Activated CD4-positive, alpha-beta T cell treated with anti-CD3 and anti-CD28 coated beads for 36 hours (primary cell): ENCODE results near the gene GDAP2. TPM values are rescaled to one million over a fixed set of nuclear protein-coding genes. Genes with fewer than 3 reads are reported as not detected.
"Not testable (repeated sequence)": the region's sequence is repeated elsewhere in the genome, so short reads cannot be mapped to it uniquely, and the experiment has no call there.

Source experiments
- ATAC-seq: fragments of 200-7000 bp; cut with Tn5 transposase; one replicate; pipeline ENCODE4 v1.10.0; 2021; ENCODE audit warnings: mild to moderate bottlenecking, moderate library complexity
- CTCF ChIA-PET: fragments of 350-600 bp; sonication (Branson Sonifier 250); formaldehyde crosslinking; loops from one replicate; lab custom pipeline; 2021; ENCODE audit warnings: antibody characterized with exemption; lab: Charles Lee
- POLR2A ChIA-PET: fragments of 350-600 bp; sonication (Branson Sonifier 250); formaldehyde crosslinking; loops from one replicate; lab custom pipeline; 2021; ENCODE audit warnings: antibody characterized with exemption, inconsistent platforms; lab: Charles Lee
- DNase-seq: peaks from one replicate; pipeline ENCODE4 v3.0.0-alpha.2; 2020
- H3K27ac Mint-ChIP-seq: one replicate; pipeline ENCODE4 v1.8.0; 2021; ENCODE audit warnings: mixed read lengths
- H3K27me3 Mint-ChIP-seq: one replicate; pipeline ENCODE4 v1.8.0; 2021; ENCODE audit warnings: mixed read lengths
- H3K36me3 Mint-ChIP-seq: one replicate; pipeline ENCODE4 v1.8.0; 2021; ENCODE audit warnings: low read depth, mixed read lengths
- H3K4me1 Mint-ChIP-seq: one replicate; pipeline ENCODE4 v1.8.0; 2021; ENCODE audit warnings: mixed read lengths
- H3K4me3 Mint-ChIP-seq: one replicate; pipeline ENCODE4 v1.8.0; 2021; ENCODE audit warnings: mild to moderate bottlenecking, moderate library complexity, mixed read lengths
- H3K9me3 Mint-ChIP-seq: one replicate; pipeline ENCODE4 v1.8.0; 2021; ENCODE audit warnings: low read depth, mixed read lengths
- intact Hi-C, 2 experiments: fragments of 100-400 bp; cut with DNase I in 1 of 2; cut with micrococcal nuclease in 1 of 2; formaldehyde crosslinking; loops; one replicate each; pipeline versions ENCODE4 v1.14.2 to v1.15.1; 2022 to 2024; cut with DNase I, micrococcal nuclease
- total RNA-seq, 2 experiments: library from RNA; stranded (reverse); gene quantifications; one replicate each; pipeline ENCODE4 v1.2.3, GENCODE V29; 2021

GDAP2 gene
- total RNA-seq, 2 experiments from 2014 or later = 18.8 to 20.9 TPM

- POLR2A ChIA-PET = no interaction called here
- DNase-seq (no peak), ATAC-seq (no peak)
- no peaks in the 10 kb centered on the region for H3K9me3 Mint-ChIP-seq
- CTCF ChIA-PET = interaction anchor here (1.3 to 1.6 kb wide), 2 partner anchors 32 to 44 kb away, joined by 4 read pairs; no protein-coding TSS in a partner anchor
- no peak overlapping the region for H3K27ac Mint-ChIP-seq
- intact Hi-C loops = no loop called here
- no peaks in the 10 kb centered on the region for H3K27me3 Mint-ChIP-seq
- H3K36me3 Mint-ChIP-seq = peaks cover 14% of the 10 kb centered on the region
- no peaks in the 10 kb centered on the region for H3K4me1 Mint-ChIP-seq
- no peak overlapping the region for H3K4me3 Mint-ChIP-seq
Measured at GRCh38 chr1:117861694-117862093, 67.7 kb downstream of the GDAP2 start.

- intact Hi-C loops = no loop called here
- Mint-ChIP-seq H3K27me3 (no peaks in the 10 kb centered on the region), H3K9me3 (no peaks in the 10 kb centered on the region), H3K4me1 (no peaks in the 10 kb centered on the region), H3K36me3 (peaks cover 8% of the 10 kb centered on the region), H3K4me3 (no peak overlapping the region), H3K27ac (no peak overlapping the region)
- no peak for DNase-seq
- POLR2A ChIA-PET = no interaction called here
- CTCF ChIA-PET = interaction anchor here (1.1 to 1.6 kb wide), 4 partner anchors 10 to 45 kb away, joined by 3 to 4 read pairs (median 4); no protein-coding TSS in a partner anchor
- no peak for ATAC-seq
Measured at GRCh38 chr1:117860896-117861610, 68.4 kb downstream of the GDAP2 start.

GRCh38 chr1:117859901-117860300 lies 69.5 kb downstream of the GDAP2 start:
- CTCF ChIA-PET = interaction anchor here (0.6 to 1.6 kb wide), 4 partner anchors 21 to 1274 kb away, joined by 3 to 4 read pairs (median 3); no protein-coding TSS in a partner anchor
- no peak overlapping the region for H3K27ac Mint-ChIP-seq
- ATAC-seq = no peak

GRCh38 chr1:117857418-117857817 lies 72.0 kb downstream of the GDAP2 start:
- ChIA-PET POLR2A (no interaction called here), CTCF (no interaction called here)
- intact Hi-C loops = no loop called here
- H3K27ac Mint-ChIP-seq = no peak overlapping the region
- ATAC-seq = no peak
- no peaks in the 10 kb centered on the region for H3K9me3 Mint-ChIP-seq
- H3K4me3 Mint-ChIP-seq = no peak overlapping the region
- H3K36me3 Mint-ChIP-seq = peaks cover 6% of the 10 kb centered on the region
- no peak for DNase-seq
- no peaks in the 10 kb centered on the region for H3K27me3 Mint-ChIP-seq
- H3K4me1 Mint-ChIP-seq = no peaks in the 10 kb centered on the region

More at GRCh38 chr1:117859901-117860300, 69.5 kb downstream of the GDAP2 start:
- no peak for DNase-seq
- Mint-ChIP-seq H3K27me3 (no peaks in the 10 kb centered on the region), H3K4me1 (no peaks in the 10 kb centered on the region), H3K9me3 (no peaks in the 10 kb centered on the region), H3K36me3 (peaks cover 6% of the 10 kb centered on the region), H3K4me3 (no peak overlapping the region)
- POLR2A ChIA-PET = no interaction called here
- intact Hi-C loops = no loop called here

GRCh38 chr1:117852853-117853553 lies 76.4 kb downstream of the GDAP2 start:
- POLR2A ChIA-PET = no interaction called here
- Mint-ChIP-seq H3K27ac (no peak overlapping the region), H3K36me3 (peaks cover 6% of the 10 kb centered on the region), H3K27me3 (no peaks in the 10 kb centered on the region), H3K4me3 (no peak overlapping the region), H3K9me3 (no peaks in the 10 kb centered on the region), H3K4me1 (no peaks in the 10 kb centered on the region)
- intact Hi-C loops = no loop called here
- no peak for DNase-seq
- no peak for ATAC-seq
- CTCF ChIA-PET = interaction anchor here (0.6 to 1.1 kb wide), 2 partner anchors 11 to 112 kb away, joined by 3 to 6 read pairs; no protein-coding TSS in a partner anchor

- ChIA-PET CTCF (interaction anchor here (0.8 kb wide), 1 partner anchor 131 kb away, joined by 3 read pairs; no protein-coding TSS in a partner anchor), POLR2A (no interaction called here)
- Mint-ChIP-seq H3K9me3 (no peaks in the 10 kb centered on the region), H3K27ac (no peak overlapping the region), H3K4me3 (no peak overlapping the region), H3K27me3 (no peaks in the 10 kb centered on the region), H3K4me1 (no peaks in the 10 kb centered on the region), H3K36me3 (peaks cover 8% of the 10 kb centered on the region)
- intact Hi-C loops = no loop called here
- DNase-seq = no peak
- ATAC-seq = no peak
Measured at GRCh38 chr1:117851687-117852086, 77.7 kb downstream of the GDAP2 start.

- POLR2A ChIA-PET = interaction anchor here (0.6 kb wide), 1 partner anchor 1592 kb away, joined by 4 read pairs; no protein-coding TSS in a partner anchor
- intact Hi-C loops = no loop called here
- CTCF ChIA-PET = interaction anchor here (0.5 to 1.1 kb wide), 2 partner anchors 11 to 1124 kb away, joined by 3 read pairs; no protein-coding TSS in a partner anchor
Measured at GRCh38 chr1:117846674-117847425, 82.6 kb downstream of the GDAP2 start.

GRCh38 chr1:117844478-117844877 lies 84.9 kb downstream of the GDAP2 start:
- H3K27ac Mint-ChIP-seq, H3K27me3 Mint-ChIP-seq, intact Hi-C loops, ATAC-seq, DNase-seq, CTCF ChIA-PET, H3K4me3 Mint-ChIP-seq, POLR2A ChIA-PET, H3K4me1 Mint-ChIP-seq: not testable (repeated sequence)
- Mint-ChIP-seq H3K9me3 (peaks cover 17% of the 10 kb centered on the region), H3K36me3 (peaks cover 29% of the 10 kb centered on the region)

More at GRCh38 chr1:117846674-117847425, 82.6 kb downstream of the GDAP2 start:
- no peaks in the 10 kb centered on the region for H3K27me3 Mint-ChIP-seq
- H3K9me3 Mint-ChIP-seq = peaks cover 17% of the 10 kb centered on the region
- peaks cover 27% of the 10 kb centered on the region for H3K36me3 Mint-ChIP-seq
- H3K4me1 Mint-ChIP-seq = no peaks in the 10 kb centered on the region
- ATAC-seq (no peak), DNase-seq (no peak)
- H3K4me3 Mint-ChIP-seq = no peak overlapping the region
- H3K27ac Mint-ChIP-seq = no peak overlapping the region

- Mint-ChIP-seq H3K4me3 (no peak overlapping the region), H3K4me1 (no peaks in the 10 kb centered on the region), H3K9me3 (peaks cover 19% of the 10 kb centered on the region), H3K27ac (no peak overlapping the region), H3K36me3 (peaks cover 32% of the 10 kb centered on the region), H3K27me3 (no peaks in the 10 kb centered on the region)
- intact Hi-C loops = no loop called here
- POLR2A ChIA-PET = interaction anchor here (0.6 kb wide), 1 partner anchor 39 kb away, joined by 3 read pairs; no protein-coding TSS in a partner anchor
- DNase-seq (no peak), ATAC-seq (no peak)
- CTCF ChIA-PET = interaction anchor here (1.2 kb wide), 1 partner anchor 85 kb away, joined by 3 read pairs; no protein-coding TSS in a partner anchor
Measured at GRCh38 chr1:117843791-117844190, 85.6 kb downstream of the GDAP2 start.

GRCh38 chr1:117842408-117843170 lies 86.8 kb downstream of the GDAP2 start:
- DNase-seq (no peak), ATAC-seq (no peak)
- H3K27me3 Mint-ChIP-seq = no peaks in the 10 kb centered on the region
- H3K27ac Mint-ChIP-seq = no peak overlapping the region
- H3K9me3 Mint-ChIP-seq = peaks cover 19% of the 10 kb centered on the region
- ChIA-PET CTCF (interaction anchor here (1.6 kb wide), 1 partner anchor 11 kb away, joined by 6 read pairs; no protein-coding TSS in a partner anchor), POLR2A (no interaction called here)
- no peak overlapping the region for H3K4me3 Mint-ChIP-seq
- intact Hi-C loops = no loop called here
- H3K4me1 Mint-ChIP-seq = no peaks in the 10 kb centered on the region
- peaks cover 32% of the 10 kb centered on the region for H3K36me3 Mint-ChIP-seq
